DMS 273 treated with DMSO at 0.1 percent for 48 hours (cell line): Measurements from ENCODE around the gene KCNAB2.
A peak's percentile ranks its signal among the peaks of the same experiment; 100 is the strongest.

Experiments
- DNase-seq: peaks from one replicate; lab custom pipeline; 2025; lab: John Stamatoyannopoulos, UW

Gene KCNAB2

DNA sequence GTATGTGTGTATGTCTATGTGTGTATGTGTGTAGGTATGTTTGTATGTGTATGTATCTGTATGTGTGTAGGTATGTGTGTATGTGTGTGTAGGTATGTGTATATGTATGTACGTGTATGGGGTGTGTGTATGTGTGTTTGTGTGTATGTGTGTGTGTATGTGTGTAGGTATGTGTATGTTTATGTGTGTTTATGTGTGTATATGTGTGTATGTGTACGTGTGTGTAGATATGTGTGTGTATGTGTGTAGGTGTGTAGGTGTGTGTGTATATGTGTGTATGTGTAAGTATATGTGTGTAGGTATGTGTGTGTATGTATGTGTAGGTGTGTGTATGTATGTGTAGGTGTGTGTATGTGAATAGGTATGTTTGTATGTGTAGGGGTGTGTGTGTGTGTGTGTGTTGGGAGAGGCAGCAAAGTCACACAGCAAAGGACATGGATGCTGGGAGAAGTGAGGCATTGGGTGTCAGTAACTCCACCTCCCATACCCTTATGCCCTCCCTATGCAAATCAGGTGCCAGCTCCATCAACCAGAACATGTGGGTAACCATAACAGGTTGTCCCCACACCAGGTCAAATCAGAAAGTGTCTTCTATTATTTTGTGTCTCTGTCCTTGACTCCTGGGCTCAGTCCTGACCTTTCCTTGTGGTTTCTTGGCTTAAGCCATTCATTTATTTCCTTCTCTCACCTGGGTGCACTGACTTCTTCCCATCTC is 15.0 kb upstream of the KCNAB2 start:
- no peak for DNase-seq

DNA sequence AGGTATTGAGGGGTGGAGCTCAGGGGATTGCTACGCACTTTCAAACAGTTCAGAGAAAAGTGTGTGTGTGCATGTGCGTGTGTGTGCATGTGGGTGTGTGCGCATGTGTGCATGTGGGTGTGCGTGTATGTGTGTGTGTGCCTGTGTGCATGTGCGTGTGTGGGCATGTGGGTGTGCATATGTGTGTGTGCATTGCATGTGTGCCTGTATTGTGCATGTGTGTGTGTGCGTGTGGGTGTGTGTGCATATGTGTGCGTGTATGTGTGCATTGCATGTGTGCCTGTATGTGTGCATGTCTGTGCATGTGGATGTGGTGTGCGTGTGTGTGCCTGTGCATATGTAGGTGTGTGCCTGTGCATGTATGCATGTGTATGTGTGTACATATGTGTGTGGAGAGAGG is 12.6 kb upstream of the KCNAB2 start:
- no peak for DNase-seq

DNA sequence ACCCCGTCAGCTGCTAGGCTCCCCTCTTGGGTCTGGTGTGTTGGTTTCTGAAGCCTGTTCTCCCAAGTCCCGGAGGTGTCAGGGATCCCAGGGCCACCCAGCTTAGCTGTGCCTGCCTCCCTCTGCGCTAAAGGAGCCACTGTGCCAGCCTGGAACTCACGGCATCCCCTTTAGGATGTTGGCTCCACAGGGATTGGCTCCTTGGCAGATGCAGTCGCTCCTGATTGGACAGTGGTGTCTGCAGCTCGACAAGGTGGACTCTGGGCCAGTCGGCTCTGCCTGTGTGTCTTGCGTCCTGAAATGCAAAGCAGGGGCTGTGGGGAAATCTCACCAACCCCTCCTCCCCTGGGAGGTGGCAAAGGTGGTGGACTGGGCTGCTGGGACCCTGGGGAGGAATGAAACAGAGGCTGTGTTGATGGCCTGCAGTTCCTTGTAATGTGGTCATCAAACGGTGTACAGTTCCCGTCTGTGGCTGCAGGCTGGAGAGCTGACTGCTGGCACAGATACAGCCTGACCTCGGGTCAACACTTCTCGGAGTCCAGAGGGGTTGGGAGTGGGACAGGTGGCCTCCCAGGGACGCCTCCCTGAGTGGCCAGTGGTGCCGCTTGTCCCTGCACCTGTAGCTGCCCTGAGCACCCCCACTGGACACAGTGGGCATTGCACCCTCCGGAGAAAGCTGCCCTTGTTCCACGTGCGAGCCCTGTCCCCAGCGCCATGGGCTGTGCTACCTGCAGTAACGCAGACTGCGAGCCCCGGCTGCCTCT is 11.5 kb upstream of the KCNAB2 start:
- no peak for DNase-seq

DNA sequence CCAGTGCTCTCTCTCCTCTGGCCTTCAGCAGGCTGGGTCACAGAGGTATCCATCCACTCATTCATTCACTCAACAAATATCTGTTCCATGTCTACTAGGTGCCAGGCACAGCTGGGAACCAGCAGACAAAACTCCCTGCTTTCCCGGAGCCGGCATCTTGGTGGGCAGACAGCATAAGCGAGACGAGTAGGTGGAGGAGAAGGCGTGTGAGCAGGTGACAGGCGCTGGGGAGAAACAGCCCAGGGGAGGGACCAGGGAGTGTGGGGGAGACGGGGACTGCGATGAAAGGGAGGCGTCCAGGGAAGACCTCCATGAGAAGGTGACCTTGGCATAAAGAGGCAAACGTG is 11.0 kb upstream of the KCNAB2 start:
- DNase-seq: no peak

DNA sequence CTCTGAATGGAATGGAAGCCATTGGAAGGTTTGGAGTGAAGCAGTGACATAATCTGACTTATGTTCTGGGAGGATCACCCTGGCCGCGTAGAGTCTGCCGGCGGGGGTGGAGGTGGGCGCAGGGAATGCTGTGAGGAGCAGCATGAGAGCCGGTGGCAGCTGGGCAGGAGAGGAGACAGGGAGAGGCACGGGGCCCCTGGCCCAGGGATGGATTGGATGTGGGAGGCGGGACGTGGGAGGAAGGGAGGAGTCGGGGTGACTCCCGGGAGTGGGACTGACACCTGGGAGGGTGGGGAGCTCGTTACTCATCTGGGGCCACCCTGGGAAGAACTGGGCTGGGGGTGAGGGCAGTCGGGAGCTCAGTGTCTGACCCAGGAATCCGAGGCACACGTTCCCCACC is 10.4 kb upstream of the KCNAB2 start:
- DNase-seq: no peak

DNA sequence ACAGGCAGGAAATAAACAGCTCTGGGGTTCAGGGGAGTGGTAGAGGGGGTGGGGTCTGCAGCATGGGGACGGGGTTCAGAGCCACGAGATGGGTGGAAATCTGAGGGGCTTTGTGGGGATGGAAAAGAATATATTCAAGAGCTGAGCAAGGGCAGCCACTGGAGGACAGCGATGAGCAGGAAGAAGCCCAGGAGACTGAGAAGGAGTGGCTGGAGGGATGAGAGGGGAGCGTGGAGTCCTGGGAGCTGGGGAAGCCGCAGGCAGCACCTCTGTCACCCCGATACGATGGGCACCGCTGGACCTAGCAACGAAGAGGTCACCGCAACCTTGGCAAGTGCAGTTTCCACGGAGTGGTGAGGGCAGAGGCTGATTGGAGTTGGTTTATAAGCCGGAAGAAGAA is 10.0 kb upstream of the KCNAB2 start:
- DNase-seq: no peak

DNA sequence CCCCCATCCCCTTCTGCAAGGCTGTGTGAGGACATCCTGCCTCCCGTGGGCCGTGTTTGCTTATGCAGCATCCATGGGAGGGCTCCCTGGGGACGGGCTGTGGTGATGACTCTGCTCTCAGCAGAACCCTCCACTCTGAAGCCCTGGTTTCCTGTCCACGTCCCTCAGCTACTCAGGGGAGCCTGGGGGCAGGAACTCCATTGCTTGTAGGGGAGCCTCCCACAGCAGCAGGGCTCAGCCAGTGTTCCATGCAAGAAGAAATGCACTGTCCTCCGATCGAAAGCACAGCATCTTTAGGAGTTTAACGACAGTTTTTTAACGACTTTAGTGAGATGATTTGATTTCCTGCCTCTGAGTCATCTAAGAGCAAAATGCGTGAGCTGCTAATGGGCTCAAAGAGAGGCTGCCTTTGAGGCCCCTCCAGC is 8.3 kb upstream of the KCNAB2 start:
- DNase-seq: no peak

DNA sequence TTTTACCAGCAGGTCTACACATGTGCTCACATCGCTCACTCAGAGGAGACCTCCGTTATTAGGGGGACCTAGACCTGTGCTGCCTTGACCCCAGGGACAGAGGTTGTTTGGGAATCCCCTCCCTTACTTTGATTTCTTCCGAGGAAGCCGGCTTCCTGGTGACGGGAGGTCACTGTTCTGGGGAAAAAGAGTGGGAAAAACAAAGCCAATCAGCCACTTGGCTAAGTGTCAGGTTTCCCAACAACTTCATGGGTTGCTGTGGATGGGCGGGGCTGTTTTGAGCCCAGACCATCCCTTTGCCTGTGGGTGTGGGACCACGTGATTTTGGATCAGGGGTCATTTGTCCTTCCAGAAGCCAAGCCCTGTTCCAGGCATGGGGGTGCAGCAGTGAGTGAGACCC is 7.1 kb upstream of the KCNAB2 start:
- no peak for DNase-seq

DNA sequence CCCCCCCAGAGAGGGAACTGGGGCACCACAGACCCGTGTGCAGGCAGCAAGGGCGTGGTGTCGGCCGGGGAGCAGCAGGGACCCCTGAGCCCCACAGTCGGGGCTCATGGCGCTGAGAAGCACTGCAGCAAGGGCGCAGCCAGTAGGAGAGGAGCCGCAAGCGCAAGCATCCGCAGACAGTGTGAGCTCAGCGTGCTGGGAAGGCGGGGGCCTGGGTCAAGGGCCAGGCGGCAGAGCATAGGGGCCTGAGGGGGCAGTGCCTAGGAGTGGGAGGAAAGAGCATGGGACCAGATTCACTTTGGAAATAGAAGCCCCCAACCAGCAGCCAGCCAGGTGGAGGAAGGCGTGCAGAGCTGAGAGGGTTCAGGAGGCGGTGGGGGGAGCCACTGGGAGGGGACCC is 6.7 kb upstream of the KCNAB2 start:
- no peak for DNase-seq

DNA sequence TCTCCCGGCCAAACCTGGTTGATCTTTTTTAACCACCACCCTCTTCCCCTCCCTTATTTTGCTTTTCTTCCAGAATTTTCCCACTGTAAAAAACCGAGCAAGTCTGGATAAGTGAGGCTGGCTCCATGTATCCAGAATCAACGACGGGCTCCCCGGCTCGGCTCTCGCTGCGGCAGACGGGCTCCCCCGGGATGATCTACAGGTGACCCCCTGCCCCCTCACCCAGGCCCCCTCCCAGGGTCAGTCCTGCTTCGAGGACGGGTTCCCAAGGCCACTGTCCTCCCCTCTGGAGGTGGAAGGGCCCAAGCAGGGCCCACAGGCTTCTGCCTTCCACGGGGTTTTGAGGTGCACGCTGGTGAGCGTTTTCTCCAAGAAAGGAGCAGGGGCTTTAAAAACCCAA is 5.2 kb upstream of the KCNAB2 start:
- no peak for DNase-seq

DNA sequence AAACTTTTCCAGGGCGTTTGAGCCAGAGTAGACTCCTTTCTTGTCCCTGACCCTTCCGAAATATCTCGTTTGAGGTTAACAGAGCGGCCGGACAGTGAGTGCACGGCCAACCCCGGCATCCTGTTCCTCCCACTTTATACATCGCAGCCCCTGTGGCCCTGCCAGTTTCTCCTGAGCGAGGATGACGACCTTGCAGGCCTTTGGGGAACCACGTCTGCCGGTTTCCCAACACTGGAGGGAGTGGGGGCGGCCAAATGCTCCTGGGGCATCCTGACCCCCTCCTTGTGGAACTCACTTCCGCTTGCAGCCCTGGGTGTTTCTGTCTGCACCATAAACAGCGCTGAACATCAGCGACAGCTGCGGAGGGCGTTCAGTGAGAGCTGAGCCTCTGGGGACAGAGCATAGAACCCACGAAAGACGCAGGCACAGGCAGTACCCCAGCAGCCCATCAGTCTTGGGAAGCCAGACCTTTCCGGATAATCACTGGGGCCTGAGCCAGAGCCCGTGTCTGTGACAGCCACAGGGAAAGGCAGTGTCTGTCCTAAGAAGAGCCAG is 4.8 kb upstream of the KCNAB2 start:
- DNase-seq: no peak

DNA sequence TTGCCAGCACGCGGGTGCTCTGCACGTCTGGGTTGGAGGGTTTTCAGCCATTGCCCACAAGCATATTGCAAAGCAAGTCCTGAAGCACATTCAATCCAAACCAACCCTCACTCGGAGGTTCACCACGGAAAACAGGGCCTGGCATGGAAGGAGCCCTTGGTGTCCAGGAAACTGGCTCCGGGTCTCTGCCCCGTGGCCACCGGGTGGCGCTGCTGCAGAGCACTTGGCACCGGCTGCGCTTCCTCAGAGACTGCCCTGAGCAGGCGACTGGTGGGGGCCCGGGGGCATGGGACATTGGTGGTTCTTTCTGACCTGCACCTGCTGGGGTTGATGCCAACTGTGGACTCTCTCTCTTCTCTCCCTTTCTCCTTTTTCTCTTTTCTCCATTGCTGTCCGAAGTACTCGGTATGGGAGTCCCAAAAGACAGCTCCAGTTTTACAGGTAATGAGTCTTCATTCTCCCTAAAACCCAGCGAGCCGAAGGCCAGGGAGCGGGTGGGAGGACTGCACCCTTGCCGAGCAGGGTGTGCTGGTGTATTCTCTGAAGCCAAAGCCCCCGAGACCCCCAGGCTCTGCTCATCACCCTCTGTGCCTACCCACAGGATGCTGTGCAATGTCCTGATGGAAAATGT is 4.1 kb upstream of the KCNAB2 start:
- DNase-seq: no peak

DNA sequence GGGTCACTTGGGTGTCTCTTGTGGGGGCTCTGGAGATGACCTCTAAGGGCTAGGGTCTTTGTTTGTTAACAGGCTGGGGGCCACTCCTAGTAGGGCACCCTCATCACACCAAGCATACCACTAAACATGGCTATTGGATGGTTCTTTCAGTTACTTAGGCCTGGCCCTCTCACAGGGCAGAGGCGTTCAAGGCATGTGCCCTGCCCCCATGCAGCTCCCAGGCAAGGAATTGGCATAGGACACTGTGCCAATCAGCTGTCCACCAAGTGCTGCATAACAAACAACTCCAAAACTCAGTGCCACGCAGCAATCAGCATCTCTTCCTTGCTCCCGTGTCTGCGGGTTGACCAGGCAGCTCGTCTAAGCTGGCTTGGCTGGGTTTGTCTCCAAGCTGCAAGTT is 2.1 kb upstream of the KCNAB2 start:
- no peak for DNase-seq

DNA sequence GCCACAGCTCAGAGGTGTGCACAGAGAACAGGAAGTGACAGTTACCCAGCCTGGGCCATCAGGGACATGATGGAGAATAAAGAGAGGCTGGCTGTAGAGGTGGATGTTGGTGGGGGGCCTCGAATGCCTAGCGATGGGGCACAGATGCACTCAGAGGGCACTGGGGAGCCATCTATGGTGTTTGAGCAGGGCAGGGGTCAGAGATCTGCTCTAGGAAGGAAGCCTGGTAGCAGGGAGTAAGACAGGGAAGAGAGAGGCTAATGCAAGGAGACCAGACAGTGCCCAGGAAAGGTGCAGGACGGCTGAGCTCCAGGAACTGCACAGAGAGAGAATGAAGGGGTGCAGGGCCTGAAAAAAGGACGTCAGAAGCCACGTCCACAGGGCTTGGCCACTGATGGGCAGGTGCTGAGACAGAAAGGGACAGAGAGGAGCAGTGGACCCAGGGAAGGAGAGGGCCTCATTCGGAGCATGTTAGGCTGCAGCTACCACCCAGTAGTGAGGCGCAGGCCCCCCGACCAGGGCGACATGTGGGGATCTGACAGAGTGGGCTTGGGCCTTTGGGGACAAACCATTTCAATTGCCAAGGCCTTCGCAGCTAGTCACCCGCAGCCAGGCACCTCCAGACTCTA is 1.1 kb upstream of the KCNAB2 start:
- DNase-seq: no peak

DNA sequence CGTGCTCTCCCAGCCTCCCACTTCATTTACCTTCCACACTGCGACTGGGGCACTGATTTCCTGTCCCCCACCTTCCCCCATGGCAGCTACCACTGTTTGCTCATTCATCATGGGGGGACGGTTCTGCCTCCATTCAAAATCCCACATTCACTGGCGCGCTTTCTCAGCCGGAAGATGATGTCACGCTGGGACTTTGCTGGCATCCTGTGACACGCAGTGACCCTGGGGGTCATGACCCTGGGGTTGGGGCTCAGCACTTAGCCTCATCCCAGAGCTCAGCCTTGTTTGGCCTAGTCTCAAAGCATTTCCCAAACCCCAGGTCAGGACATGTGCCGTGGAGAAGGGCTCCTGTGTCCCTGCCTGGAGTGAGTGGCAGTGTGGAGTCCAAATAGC is 582 bp upstream of the KCNAB2 start:
- DNase-seq: no peak

DNA sequence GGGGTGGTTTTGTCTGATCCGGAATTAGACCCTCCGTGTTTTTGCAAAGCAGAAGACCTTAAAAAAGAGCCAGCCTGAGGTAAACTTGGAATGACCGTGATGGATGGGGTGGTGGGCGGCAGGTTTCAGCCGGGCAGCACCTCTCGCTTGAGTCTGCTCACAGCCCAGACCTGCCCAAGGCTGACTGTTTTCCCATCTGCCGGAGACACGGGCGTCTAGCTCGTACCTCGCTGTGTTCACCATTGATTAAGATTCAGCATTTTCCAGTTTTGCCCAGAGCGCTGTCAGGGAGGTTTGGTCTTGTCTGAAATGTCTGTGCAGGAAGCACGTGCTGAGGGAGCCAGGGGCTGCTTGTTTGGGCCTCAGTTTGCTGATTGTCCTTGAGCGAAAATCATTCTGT is 591 bp downstream of the KCNAB2 start:
- no peak for DNase-seq

DNA sequence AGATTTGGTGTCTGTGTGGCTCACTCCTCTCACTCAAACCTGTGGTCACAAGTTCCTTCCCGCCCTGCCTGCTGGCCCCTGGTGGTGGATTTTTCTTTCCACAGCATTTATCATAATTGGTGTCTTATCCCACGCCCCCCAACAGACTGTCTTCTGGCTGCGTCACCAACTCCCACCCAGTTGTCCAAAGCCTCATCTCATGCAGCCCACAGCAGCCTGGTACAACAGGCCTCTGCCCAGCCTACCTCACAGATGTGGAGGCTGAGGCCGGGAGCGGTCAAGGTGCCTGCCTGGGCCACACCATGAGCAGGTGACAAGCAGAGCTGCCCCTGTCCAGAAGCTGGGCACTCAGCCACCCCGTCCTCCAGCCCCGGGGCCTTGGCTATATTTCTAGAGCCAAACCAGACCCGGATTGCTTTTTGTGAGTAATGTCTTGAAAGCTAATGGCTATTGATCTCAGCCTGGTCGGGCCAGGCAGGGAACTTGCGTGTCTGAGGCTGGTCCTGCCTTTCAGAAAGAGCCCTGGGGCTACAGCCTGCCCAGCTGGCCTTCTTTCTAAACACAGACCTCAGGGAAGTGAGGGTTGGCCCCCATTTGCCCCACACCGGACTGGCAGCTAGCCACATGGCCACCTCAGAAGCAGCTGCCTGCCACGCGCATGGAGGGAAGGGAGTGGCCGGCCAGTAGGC is 2.6 kb downstream of the KCNAB2 start:
- no peak for DNase-seq

DNA sequence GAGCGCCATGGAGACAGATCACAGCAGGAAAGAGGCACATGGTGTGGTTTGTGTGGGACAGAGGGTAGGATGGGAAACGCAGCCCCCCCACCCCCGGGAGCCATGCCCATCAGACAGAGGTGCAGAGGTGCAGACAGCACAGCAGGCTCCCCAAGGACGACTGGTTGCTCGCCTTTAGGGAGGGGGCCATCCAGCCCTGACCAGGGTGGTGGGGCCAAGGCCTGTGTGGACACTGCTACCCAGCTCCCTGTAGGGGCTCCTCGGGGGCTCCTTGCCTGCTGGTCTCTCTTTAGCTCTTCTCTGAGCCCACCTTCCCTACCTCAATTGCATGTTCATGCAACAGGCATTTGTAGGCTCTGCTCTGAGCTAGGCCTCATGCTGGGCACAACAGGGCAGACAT is 3.7 kb downstream of the KCNAB2 start:
- no peak for DNase-seq

DNA sequence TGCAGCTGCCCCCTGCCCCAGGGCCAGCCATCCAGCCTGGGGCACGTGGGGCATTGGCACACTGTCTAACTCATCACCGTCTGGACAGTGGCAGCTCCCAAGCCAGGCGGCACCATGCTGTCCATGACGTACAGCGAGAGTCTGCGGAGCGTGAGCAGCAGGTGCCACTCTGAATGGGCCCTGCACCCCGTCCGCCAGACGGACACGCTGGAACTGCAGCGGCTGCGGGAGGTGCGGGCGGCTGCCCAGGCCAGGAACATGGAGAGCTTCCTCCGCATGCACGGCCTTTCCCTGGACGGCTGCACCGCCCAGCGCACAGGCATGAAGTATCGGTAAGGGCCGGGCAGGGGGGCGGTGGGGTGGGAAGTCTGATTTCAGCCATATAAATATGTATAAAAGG is 5.7 kb downstream of the KCNAB2 start:
- DNase-seq: no peak

DNA sequence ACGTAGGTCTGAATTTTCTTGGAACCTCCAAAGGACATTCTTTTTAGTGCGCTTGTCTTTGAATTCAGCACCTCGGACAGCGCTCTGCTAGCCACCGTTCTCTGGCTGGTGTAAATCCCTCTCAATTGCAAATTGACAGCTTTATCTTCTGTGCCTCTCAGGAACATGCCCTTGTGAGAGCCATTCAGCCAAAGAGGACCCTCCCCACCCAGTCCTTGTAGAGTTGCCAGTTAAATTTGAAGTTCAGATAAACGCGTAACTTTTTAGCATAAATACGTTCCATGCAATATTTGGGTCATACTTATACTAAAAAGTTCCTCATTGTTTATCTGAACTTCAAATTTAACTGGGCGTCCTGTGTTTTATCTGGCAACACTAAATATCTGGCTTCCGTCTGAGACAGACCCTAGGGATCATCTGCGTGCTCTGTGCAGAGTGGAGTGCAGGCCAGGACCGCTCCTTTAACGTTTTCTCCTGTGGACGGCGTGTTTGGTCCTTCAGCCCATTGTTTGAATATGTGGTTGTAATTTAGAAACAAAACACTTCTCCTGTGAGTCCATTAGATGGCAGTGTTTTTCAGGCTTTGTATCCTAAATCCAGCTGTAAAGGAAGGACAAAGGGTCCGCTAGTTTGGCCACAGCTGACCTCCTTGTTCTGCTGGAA is 7.0 kb downstream of the KCNAB2 start:
- peak; percentile 23 for DNase-seq

DNA sequence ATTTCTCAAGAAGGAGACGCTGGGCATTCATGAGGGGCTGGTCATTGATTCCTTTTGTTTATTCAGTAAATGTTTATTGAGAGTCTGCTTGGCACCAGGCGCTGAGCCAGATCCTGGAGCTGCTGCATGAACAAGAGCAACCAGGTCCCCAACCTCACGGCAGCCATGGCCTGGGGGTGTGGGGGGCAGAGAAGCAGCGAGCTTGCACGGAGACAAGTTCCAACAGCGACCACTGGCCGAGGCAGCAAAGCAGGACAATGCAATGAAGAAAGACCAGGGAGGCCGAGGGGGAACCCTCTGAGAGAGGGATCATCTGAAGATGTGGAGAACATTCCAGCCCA is 7.5 kb downstream of the KCNAB2 start:
- no peak for DNase-seq

DNA sequence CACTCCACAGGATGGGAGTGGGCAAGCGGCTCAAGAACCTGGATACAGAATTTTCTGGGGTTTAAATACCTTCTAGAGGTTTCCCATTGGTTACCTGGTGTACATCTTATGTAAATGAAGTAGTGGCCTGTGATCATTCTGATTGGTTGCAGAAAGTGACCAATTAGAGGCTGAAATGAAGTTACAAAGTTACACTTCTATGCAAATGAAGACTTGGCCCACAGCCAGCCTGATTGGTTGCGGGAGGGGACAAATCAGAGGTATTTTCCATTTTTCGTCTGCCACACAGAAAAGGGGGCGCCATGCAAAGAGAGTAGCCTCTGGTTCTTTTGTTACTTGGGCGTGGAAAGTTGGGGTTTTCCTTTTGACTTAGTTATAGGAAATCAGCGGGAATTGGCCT is 8.9 kb downstream of the KCNAB2 start:
- no peak for DNase-seq
